RWPE1 (cell line): Measurements from ENCODE around the gene SLC16A3.

Source experiments
- CTCF ChIA-PET: fragments of 350-600 bp; sonication (Branson Sonifier 250); formaldehyde crosslinking; extraction: SDS; loops from one replicate; lab custom pipeline; 2021; lab: Yijun Ruan, JAX
- POLR2A ChIA-PET: fragments of 400-600 bp; formaldehyde crosslinking; extraction: SDS; loops from one replicate; lab custom pipeline; 2020; ENCODE audit warnings: antibody characterized with exemption; ENCODE audit not compliant: low non-redundant PET; lab: Yijun Ruan, JAX
- DNase-seq: peaks from one replicate; pipeline ENCODE4 v3.0.0; 2012; ENCODE audit warnings: low spot score
- H3K27ac ChIP-seq: fragments of 450-650 bp; 2 replicates; pipeline ENCODE4 v1.5.1; 2017
- CTCF ChIP-seq: fragments of 450-650 bp; conservative IDR thresholded peaks from 2 replicates; pipeline ENCODE4 v1.5.1; 2017; ENCODE audit warnings: low read depth, mild to moderate bottlenecking

SLC16A3 gene

GRCh38 chr17:82226809-82227628 lies 1.8 kb upstream of the SLC16A3 start:
- ChIA-PET POLR2A (no interaction called here), CTCF (interaction anchor here (0.6 to 1.2 kb wide), 2 partner anchors 14 to 196 kb away, joined by 3 to 5 read pairs; partner anchors contain the start of gene CCDC57)
- DNase-seq = no peak
- peak overlapping the region; percentile 99 for H3K27ac ChIP-seq
- TF ChIP-seq CTCF = no peak

DNA sequence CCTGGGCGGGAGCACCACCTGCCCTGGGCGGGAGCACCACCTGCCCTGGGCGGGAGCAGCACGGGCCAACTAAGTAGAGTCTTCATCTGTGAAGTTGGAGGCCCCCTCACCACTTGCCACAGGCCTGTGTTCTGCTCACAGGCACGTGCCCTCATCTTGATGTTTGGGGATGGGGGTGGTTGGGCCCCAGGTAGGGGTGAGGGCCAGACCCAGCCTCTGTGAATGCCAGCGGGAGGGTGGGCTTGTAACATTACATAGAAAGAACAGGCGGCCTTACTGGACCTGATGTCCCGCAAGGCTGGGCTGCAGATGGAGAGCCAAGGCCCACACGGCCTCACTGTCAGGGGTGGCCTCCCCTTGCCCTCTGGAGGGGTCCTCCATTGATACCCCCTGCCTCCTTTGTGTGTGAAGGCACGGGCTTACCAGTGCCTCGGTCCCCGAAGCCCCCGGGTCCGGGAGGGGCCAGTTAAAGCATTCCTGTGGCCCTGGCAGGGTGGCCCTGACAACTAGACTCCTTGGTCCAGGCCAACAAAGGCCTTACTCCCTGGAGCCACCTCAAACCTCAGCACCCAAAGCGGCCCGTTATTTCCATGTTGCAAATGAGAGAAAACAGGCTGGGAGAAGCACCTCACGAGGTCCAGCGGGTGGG lies 1.1 kb upstream of the SLC16A3 start:
- TF ChIP-seq CTCF = no peak
- CTCF ChIA-PET = no interaction called here
- POLR2A ChIA-PET = no interaction called here
- no peak for DNase-seq
- peak overlapping the region; percentile 99 for H3K27ac ChIP-seq

- TF ChIP-seq CTCF = no peak
- ChIA-PET POLR2A (interaction anchor here (0.5 to 2.0 kb wide), 5 partner anchors 8 to 285 kb away, joined by 3 to 6 read pairs (median 3); no protein-coding TSS in a partner anchor), CTCF (interaction anchor here (0.9 to 3.0 kb wide), 2 partner anchors 22 to 39 kb away, joined by 4 to 21 read pairs; no protein-coding TSS in a partner anchor)
- DNase-seq = no peak
- peak overlapping the region; percentile 99 for H3K27ac ChIP-seq
These were observed 482 bp upstream of the SLC16A3 start for GRCh38 chr17:82228278-82228841.

DNA sequence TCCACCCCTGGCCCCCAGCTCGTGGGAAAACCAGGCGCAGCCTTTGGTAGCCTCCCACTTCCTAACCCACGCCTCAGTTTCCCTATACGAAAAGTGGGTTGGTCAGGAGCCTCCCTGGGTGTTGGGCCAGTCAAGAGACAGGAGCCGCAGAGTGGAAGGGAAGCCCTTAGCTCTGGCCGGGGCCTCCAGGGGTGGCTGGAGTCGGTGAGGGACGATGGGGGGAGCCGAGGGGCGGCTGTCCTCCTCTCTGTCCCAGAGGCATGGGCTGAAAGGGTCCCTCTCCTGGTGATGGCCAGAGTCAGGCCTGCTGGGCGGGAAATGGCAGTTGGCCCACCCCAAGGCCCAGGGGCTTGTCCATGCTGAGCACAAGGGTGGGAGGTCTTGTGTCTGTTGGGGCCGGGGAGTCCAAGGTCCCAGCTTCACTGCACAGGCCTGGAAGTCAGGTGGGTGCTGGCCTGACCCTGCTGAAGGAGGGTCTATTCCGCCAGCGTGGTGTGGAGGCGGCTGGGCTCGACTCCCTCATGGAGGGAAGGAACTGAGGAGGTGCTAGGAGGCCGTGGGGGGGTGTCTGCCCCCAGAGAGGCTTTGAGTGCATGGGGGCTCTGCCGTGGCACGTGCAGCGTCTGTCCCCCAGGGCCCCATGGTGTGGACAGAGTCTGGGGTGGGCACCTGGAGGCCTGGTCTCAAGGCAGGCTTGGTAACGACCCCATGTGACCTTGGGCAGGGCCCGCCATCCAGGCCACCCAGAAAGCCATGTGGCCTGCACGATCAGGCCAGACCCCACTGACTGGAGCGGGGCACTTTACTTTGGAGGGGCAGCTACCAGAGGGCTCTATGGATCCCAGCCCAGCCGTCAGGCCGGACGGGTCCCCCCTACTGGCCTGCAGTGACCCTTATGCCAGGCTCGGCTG lies 1.1 kb downstream of the SLC16A3 start:
- H3K27ac ChIP-seq = peak overlapping the region; percentile 99
- DNase-seq = no peak
- no peak for TF ChIP-seq CTCF
- CTCF ChIA-PET = interaction anchor here (3.0 kb wide), 1 partner anchor 24 kb away, joined by 21 read pairs; no protein-coding TSS in a partner anchor
- POLR2A ChIA-PET = interaction anchor here (1.3 to 2.0 kb wide), 3 partner anchors 9 to 63 kb away, joined by 3 to 6 read pairs (median 5); no protein-coding TSS in a partner anchor

DNA sequence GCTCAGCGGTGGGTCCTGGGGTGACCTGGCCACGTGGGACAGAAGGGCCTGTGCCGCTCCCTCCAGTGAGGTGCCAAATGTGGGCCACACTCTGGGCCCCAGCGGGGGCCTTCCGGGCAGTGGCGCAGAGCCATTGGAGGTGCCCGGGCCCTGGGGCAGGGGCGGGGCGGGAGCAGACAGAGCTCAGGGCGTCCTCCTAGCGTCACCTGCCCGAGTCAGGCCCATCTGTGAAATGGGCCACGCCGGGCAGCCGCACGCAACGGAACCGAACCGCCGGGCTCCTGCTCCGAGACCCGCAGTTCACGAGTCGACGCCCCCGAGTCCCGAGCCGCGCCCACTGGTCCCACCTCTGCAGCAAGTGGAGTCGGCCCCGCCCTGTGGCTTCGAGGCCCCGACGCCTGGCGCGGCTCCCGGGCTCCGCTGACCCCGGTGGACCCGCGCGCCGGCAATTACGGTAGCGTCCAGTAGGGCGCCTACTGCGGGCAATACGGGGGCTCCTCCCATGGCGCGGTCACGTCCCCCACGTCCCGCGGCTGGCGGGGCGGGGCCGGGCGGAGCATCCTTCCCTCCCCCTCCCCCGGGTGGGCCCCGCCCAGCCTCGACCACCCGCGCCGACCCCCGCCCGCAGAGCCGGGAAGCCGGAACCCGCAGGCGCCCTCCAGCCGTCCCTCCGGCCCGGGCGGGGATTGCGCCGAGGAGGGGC lies 1.9 kb downstream of the SLC16A3 start:
- H3K27ac ChIP-seq = peak overlapping the region; percentile 99
- DNase-seq = no peak
- CTCF ChIA-PET = interaction anchor here (1.7 to 3.0 kb wide), 2 partner anchors 12 to 24 kb away, joined by 4 to 21 read pairs; no protein-coding TSS in a partner anchor
- TF ChIP-seq CTCF = peak; percentile 56; the same call in 1 of the 2 replicates
- POLR2A ChIA-PET = no interaction called here
